HG03175 (cell line): ENCODE data around the gene GRIP2.

ENCODE experiments used
- ATAC-seq: cut with Tn5 transposase; IDR thresholded peaks from one replicate; pipeline ENCODE4 v1.9.1; 2021; ENCODE audit warnings: mild to moderate bottlenecking, moderate library complexity; ENCODE audit not compliant: unreplicated experiment

Gene GRIP2

GRCh38 chr3:14541646-14542045 lies 1.5 kb upstream of the GRIP2 start:
- ATAC-seq = no peak

GRCh38 chr3:14540821-14541385 lies 761 bp upstream of the GRIP2 start:
- ATAC-seq = no peak

GRCh38 chr3:14539384-14539741 lies 779 bp downstream of the GRIP2 start:
- ATAC-seq = no peak

GRCh38 chr3:14538451-14539088 lies 1.6 kb downstream of the GRIP2 start:
- ATAC-seq = no peak

- no peak for ATAC-seq
Measured at GRCh38 chr3:14537590-14538450, 2.3 kb downstream of the GRIP2 start.

- no peak for ATAC-seq
Measured at GRCh38 chr3:14536837-14537589, 3.1 kb downstream of the GRIP2 start.

GRCh38 chr3:14536055-14536815 lies 3.9 kb downstream of the GRIP2 start:
- no peak for ATAC-seq

- no peak for ATAC-seq
Measured at GRCh38 chr3:14535616-14536015, 4.5 kb downstream of the GRIP2 start.

- no peak for ATAC-seq
Measured at GRCh38 chr3:14534516-14535191, 5.5 kb downstream of the GRIP2 start.

- no peak for ATAC-seq
Measured at GRCh38 chr3:14533457-14533958, 6.6 kb downstream of the GRIP2 start.

GRCh38 chr3:14532691-14533456 lies 7.3 kb downstream of the GRIP2 start:
- ATAC-seq = no peak

- no peak for ATAC-seq
Measured at GRCh38 chr3:14531856-14532395, 8.2 kb downstream of the GRIP2 start.

- ATAC-seq = no peak
Measured at GRCh38 chr3:14528081-14528480, 12.1 kb downstream of the GRIP2 start.

- no peak for ATAC-seq
Measured at GRCh38 chr3:14525685-14526631, 14.2 kb downstream of the GRIP2 start.

- no peak for ATAC-seq
Measured at GRCh38 chr3:14524920-14525660, 15.1 kb downstream of the GRIP2 start.

- no peak for ATAC-seq
Measured at GRCh38 chr3:14524311-14524711, 15.8 kb downstream of the GRIP2 start.

- no peak for ATAC-seq
Measured at GRCh38 chr3:14523792-14524191, 16.4 kb downstream of the GRIP2 start.
